ENCODE data around the gene MC3R. TPM values are rescaled to one million over a fixed set of nuclear protein-coding genes. Genes with fewer than 3 reads are reported as not detected.
A peak's percentile ranks its signal among the peaks of the same experiment; 100 is the strongest.

The MC3R gene
- total RNA-seq, 1 experiment from 2014 or later: not detected

DNA sequence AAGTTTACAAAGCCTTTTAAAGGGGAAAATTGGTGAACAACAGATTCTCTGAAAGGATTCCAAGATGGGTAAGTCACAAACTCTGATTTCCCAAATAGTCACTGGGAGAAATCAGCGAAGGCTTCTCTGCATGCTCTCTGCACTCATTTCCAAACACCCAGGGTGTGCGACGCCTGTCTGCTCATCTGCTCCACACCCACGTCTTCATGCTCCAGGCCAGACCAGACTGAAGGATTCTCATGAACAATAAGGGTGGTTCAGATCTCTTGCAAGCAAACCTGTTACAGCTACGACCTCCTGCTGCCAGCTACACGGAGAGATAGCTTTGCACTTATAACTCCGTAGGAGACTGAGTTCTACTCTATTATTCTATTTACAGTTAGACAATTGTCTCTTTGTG is 1.4 kb downstream of the MC3R start:
- no peak for DNase-seq (ENCODE audit: low read depth)

DNA sequence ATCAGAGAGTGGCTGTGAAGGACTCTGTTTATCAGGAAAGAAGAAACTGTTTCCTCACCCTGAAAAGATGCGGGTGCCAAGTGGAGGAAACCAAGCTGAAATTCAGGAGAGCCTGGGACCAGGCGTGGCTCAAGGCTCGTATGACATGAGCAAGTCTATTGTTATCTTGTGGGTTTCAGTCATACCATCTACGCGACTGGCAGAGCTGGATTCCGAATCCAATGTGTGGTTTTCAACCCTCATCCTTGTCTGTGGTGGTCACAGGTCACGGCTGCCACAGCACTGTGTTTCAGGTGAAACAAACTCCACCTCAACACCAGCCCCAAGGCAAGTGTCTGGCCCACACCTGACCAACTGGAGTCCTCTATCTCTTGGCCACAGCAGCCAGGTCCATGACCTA is 9.1 kb downstream of the MC3R start:
- DNase-seq (ENCODE audit: low read depth): no peak

DNA sequence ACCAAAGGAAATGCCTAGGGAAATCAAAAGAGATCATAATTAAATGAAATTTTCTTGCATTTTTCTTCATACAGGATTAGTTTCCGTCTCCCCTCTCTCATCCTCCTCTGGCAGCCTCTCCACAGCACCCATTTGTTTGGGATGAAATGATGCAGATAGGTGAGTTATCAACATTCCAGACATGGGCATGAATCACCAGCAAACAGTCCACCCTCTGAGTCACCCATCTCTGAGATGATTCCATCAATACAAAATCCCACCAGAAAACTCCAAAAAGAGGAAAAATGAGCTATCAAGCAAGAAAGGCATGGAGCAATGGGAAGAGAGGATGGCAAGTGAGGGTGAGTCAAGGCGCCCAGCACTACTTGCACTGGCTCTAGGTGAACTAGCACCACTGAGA is 11.4 kb downstream of the MC3R start:
- DNase-seq (ENCODE audit: low read depth): peak; percentile 15

DNA sequence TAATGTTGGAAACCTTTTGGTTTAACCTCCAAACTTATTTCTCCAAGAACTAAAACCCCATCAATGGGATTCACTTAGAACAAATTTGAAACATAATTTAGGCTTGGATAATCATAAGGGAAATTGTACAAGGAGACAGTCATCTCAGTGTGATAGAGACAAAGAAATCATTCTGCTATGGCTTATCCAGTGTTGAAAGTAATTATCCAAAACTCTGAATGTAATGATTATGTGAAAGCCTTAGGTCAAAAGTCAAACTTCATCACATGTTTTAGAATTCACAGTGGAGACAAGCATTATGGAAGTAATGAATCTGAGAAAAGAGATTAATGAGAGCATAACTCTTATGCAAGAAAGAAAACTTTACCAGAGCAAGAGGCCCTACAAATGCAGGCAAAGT is 20.0 kb downstream of the MC3R start:
- no peak for DNase-seq (ENCODE audit: low read depth)

GRCh38 chr20:56271974-56272373 is 23.4 kb downstream of the MC3R start:
- no peak for DNase-seq (ENCODE audit: low read depth)

DNA sequence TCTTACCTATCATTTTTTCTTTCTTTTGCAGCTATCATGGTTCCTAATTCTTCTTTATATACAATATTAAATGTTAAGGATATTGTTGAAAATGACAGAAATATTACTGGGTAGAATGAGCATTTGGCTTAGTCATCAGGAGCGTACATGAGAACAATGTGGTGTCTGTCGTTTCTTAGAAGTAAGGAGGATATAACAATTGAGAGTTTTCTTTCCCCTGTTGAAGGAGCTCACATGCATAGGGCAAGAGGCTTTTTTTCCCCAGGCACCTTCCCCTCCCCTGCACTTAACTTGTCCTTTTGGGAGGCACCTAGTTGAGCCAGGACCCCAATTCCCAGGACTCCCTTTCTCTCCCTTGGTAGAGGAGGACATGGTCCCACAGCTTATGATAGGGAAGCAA is 25.0 kb downstream of the MC3R start:
- no peak for DNase-seq (ENCODE audit: low read depth)

GRCh38 chr20:56274156-56274555 is 25.6 kb downstream of the MC3R start:
- DNase-seq (ENCODE audit: low read depth): no peak

DNA sequence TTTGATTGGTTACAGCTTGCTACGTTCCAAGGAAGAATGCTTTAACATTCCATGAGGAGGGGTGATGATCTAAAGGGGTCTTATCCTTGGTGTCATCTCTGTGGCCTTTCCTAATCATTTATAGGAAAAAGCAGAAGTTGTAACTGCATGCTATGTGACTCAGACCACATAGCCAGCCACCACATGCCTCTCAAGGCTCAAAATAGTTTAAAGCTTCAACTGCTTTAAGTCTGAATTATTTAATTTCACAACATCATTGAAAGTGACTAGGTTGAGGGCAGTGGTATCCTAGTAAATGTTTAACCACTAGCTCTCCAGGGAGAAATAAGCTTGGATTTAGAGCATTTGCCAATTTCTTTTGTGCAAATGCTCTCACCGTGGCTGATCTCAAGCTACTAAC is 29.7 kb downstream of the MC3R start:
- DNase-seq (ENCODE audit: low read depth): no peak

- peak; percentile 51 for DNase-seq (ENCODE audit: low read depth)
These were observed 37.0 kb downstream of the MC3R start for GRCh38 chr20:56285496-56285895.

- DNase-seq (ENCODE audit: low read depth): no peak
These were observed 41.1 kb downstream of the MC3R start for GRCh38 chr20:56289652-56290051.

GRCh38 chr20:56299362-56299761 is 50.8 kb downstream of the MC3R start:
- no peak for DNase-seq (ENCODE audit: low read depth)

Other genes starting within 250 kb of the MC3R start
- gene CBLN4, start 243.2 kb upstream of the MC3R start, total RNA-seq (2014; rRNA removed; shearing (Covaris generic)): not detected in 2 replicates
- 47.8 and 48.4 TPM in 2 replicates for gene FAM210B, start 110.2 kb downstream of the MC3R start, total RNA-seq (2014; rRNA removed; shearing (Covaris generic))
- gene AURKA, start 143.5 kb downstream of the MC3R start, total RNA-seq (2014; rRNA removed; shearing (Covaris generic)): 216 and 231 TPM in 2 replicates
- 92.9 and 123 TPM in 2 replicates for gene CSTF1, start 143.9 kb downstream of the MC3R start, total RNA-seq (2014; rRNA removed; shearing (Covaris generic))
- gene CASS4, start 163.5 kb downstream of the MC3R start, total RNA-seq (2014; rRNA removed; shearing (Covaris generic)): 2.2 and 2.5 TPM in 2 replicates
- gene RTF2, start 219.9 kb downstream of the MC3R start, total RNA-seq (2014; rRNA removed; shearing (Covaris generic)): 142 and 177 TPM in 2 replicates